Measurements from ENCODE around the gene JAKMIP1. TPM values are rescaled to one million over a fixed set of nuclear protein-coding genes. Genes with fewer than 3 reads are reported as not detected.

JAKMIP1 gene
- total RNA-seq, 3 donors from 2014 or later: 0.63 to 2.1 TPM; not detected in 1

- no peak for ATAC-seq
- DNase-seq: no peak
- H3K36me3 ChIP-seq (ENCODE audit: low read depth): no peaks in the 10 kb centered on the region
Observed at GRCh38 chr4:6048537-6048936, 151.8 kb downstream of the JAKMIP1 start.

GRCh38 chr4:6047130-6047673 lies 153.1 kb downstream of the JAKMIP1 start:
- no peaks in the 10 kb centered on the region for H3K36me3 ChIP-seq (ENCODE audit: low read depth)
- H3K4me3 ChIP-seq: no peak overlapping the region
- TF ChIP-seq CTCF (IDR thresholded peaks at IDR 0.05): no peak
- intact Hi-C loops (cut with DNase I, micrococcal nuclease): no loop called here
- H3K4me1 ChIP-seq (ENCODE audit: low read depth): no peaks in the 10 kb centered on the region
- DNase-seq (no peak), ATAC-seq (no peak)
- no peaks in the 10 kb centered on the region for H3K9me3 ChIP-seq

More at GRCh38 chr4:6048537-6048936, 151.8 kb downstream of the JAKMIP1 start:
- Histone ChIP-seq H3K9me3 (no peaks in the 10 kb centered on the region), H3K4me1 (ENCODE audit: low read depth) (no peaks in the 10 kb centered on the region), H3K4me3 (no peak overlapping the region)
- intact Hi-C loops (cut with DNase I, micrococcal nuclease): no loop called here
- TF ChIP-seq CTCF (IDR thresholded peaks at IDR 0.05): no peak

- no peak for ATAC-seq
- DNase-seq: no peak
Observed at GRCh38 chr4:6046526-6047129, 153.7 kb downstream of the JAKMIP1 start.

GRCh38 chr4:6044805-6045204 lies 155.5 kb downstream of the JAKMIP1 start:
- intact Hi-C loops (cut with DNase I, micrococcal nuclease): no loop called here
- ATAC-seq (no peak), DNase-seq (no peak)
- Histone ChIP-seq H3K4me1 (ENCODE audit: low read depth) (no peaks in the 10 kb centered on the region), H3K9me3 (no peaks in the 10 kb centered on the region), H3K36me3 (ENCODE audit: low read depth) (no peaks in the 10 kb centered on the region), H3K4me3 (no peak overlapping the region)
- no peak for TF ChIP-seq CTCF (IDR thresholded peaks at IDR 0.05)

More at GRCh38 chr4:6046526-6047129, 153.7 kb downstream of the JAKMIP1 start:
- Histone ChIP-seq H3K36me3 (ENCODE audit: low read depth) (no peaks in the 10 kb centered on the region), H3K4me1 (ENCODE audit: low read depth) (no peaks in the 10 kb centered on the region), H3K4me3 (no peak overlapping the region), H3K9me3 (no peaks in the 10 kb centered on the region)
- no peak for TF ChIP-seq CTCF (IDR thresholded peaks at IDR 0.05)
- intact Hi-C loops (cut with DNase I, micrococcal nuclease): no loop called here

- no peak for TF ChIP-seq CTCF (IDR thresholded peaks at IDR 0.05)
- DNase-seq: no peak
- no peaks in the 10 kb centered on the region for H3K9me3 ChIP-seq
- ATAC-seq: no peak
- H3K4me1 ChIP-seq (ENCODE audit: low read depth): no peaks in the 10 kb centered on the region
- H3K4me3 ChIP-seq: no peak overlapping the region
- intact Hi-C loops (cut with DNase I, micrococcal nuclease): no loop called here
- H3K36me3 ChIP-seq (ENCODE audit: low read depth): no peaks in the 10 kb centered on the region
Observed at GRCh38 chr4:6044276-6044675, 156.1 kb downstream of the JAKMIP1 start.
